Keratinocyte (primary cell): ENCODE data around the gene UCP2.

Experiments used
- EZH2 ChIP-seq: IDR thresholded peaks from one replicate; pipeline ENCODE4 v1.6.1; 2012; ENCODE audit warnings: inconsistent platforms, mild to moderate bottlenecking, low read length, moderate library complexity
- TF ChIP-seq, protein P1 (sequence below), 3 experiments: IDR thresholded peaks in 1 of 3; conservative IDR thresholded peaks in 1 of 3; optimal IDR thresholded peaks in 1 of 3; 2 replicates in 2 of 3; 3 replicates in 1 of 3; pipeline versions ENCODE3 to v1.5.1; 2011; ENCODE audit warnings: low read length in 3 of 3, mild to moderate bottlenecking in 3 of 3, moderate library complexity in 2 of 3, control low read depth in 1 of 3, inconsistent platforms in 1 of 3; ENCODE audit not compliant: insufficient read depth in 2 of 3; ENCODE audit errors: extremely low read depth in 1 of 3

DNA sequence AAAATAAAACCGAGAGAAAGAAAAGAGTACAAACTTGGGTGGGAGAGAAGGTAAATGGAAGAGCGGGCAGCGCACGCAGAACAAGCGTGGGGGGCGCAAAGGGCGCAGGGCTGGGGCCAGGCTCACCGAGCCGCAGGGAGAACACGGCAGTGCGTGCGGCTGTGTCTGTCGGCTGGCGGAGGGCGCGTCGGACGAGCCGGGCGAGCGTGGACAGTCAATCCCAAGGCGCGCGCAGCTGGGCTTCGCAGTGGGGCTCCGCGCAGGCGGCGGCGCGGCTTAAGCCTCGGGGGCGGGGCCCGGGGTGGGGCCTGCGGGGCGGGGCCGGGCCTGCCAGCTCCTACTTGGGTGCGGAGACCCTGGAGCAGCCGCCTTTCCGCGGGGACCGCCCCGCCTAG is at the start of gene UCP2:
- TF ChIP-seq, protein P1, sequence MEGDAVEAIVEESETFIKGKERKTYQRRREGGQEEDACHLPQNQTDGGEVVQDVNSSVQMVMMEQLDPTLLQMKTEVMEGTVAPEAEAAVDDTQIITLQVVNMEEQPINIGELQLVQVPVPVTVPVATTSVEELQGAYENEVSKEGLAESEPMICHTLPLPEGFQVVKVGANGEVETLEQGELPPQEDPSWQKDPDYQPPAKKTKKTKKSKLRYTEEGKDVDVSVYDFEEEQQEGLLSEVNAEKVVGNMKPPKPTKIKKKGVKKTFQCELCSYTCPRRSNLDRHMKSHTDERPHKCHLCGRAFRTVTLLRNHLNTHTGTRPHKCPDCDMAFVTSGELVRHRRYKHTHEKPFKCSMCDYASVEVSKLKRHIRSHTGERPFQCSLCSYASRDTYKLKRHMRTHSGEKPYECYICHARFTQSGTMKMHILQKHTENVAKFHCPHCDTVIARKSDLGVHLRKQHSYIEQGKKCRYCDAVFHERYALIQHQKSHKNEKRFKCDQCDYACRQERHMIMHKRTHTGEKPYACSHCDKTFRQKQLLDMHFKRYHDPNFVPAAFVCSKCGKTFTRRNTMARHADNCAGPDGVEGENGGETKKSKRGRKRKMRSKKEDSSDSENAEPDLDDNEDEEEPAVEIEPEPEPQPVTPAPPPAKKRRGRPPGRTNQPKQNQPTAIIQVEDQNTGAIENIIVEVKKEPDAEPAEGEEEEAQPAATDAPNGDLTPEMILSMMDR (optimal IDR thresholded peaks at IDR 0.05 in 1 of 3, IDR thresholded peaks at IDR 0.05 in 1 of 3, conservative IDR thresholded peaks at IDR 0.05 in 1 of 3; ENCODE audit: extremely low read depth in 1 of 3, insufficient read depth in 2 of 3, low read length in 3 of 3) = no peak
- TF ChIP-seq EZH2 = no peak
